DND-41 (cell line): Measurements from ENCODE around the gene MEOX1.

Experiments
- EZH2 ChIP-seq: IDR thresholded peaks from 3 replicates; pipeline ENCODE4 v1.6.1; 2012; ENCODE audit warnings: borderline replicate concordance, low read depth, mild to moderate bottlenecking, moderate library complexity, low read length, inconsistent platforms; ENCODE audit not compliant: severe bottlenecking
- TF ChIP-seq, protein P1 (sequence below): IDR thresholded peaks from 2 replicates; pipeline ENCODE4 v1.5.1; 2012; ENCODE audit warnings: borderline replicate concordance, low read length, moderate library complexity, mild to moderate bottlenecking; ENCODE audit not compliant: poor library complexity, severe bottlenecking; ENCODE audit errors: extremely low read depth

DNA sequence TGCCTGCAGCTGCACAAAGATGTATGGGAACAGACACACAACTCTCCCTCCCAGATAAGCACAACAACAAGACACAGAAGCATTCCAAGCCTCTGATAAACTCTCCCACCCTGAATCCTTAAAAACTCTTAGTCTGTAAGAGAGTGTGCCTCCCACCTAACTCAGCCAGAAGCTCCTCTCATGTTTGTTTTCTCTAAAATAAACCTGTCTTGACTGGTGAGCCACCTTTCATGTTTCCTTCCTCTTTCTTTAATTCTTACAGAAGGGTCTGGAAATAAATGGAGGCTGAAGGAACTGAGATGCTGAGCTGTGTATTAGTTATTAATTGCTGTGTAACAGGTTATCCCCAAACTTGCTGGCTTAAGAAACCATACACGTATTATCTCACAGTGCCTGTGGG is 57.2 kb downstream of the MEOX1 start:
- TF ChIP-seq, protein P1, sequence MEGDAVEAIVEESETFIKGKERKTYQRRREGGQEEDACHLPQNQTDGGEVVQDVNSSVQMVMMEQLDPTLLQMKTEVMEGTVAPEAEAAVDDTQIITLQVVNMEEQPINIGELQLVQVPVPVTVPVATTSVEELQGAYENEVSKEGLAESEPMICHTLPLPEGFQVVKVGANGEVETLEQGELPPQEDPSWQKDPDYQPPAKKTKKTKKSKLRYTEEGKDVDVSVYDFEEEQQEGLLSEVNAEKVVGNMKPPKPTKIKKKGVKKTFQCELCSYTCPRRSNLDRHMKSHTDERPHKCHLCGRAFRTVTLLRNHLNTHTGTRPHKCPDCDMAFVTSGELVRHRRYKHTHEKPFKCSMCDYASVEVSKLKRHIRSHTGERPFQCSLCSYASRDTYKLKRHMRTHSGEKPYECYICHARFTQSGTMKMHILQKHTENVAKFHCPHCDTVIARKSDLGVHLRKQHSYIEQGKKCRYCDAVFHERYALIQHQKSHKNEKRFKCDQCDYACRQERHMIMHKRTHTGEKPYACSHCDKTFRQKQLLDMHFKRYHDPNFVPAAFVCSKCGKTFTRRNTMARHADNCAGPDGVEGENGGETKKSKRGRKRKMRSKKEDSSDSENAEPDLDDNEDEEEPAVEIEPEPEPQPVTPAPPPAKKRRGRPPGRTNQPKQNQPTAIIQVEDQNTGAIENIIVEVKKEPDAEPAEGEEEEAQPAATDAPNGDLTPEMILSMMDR, result no peak
- no peak for TF ChIP-seq EZH2
